Ectodermal cell (in vitro differentiated cells): ENCODE measurements around the gene ARIH2.
A peak's percentile ranks its signal among the peaks of the same experiment; 100 is the strongest.

ENCODE experiments used
- H3K27ac ChIP-seq: 2 replicates; pipeline ENCODE4 v1.7.0; 2013; ENCODE audit warnings: mild to moderate bottlenecking, low read depth, low read length; ENCODE audit not compliant: insufficient read depth, poor library complexity, severe bottlenecking
- H3K27me3 ChIP-seq: 2 replicates; pipeline ENCODE4 v1.7.0; 2013; ENCODE audit warnings: mild to moderate bottlenecking, low read length; ENCODE audit not compliant: insufficient read depth, control insufficient read depth, poor library complexity, severe bottlenecking
- H3K36me3 ChIP-seq: one replicate; pipeline ENCODE4 v1.7.0; 2013; ENCODE audit warnings: low read length; ENCODE audit not compliant: control insufficient read depth, insufficient read depth
- H3K4me1 ChIP-seq: one replicate; pipeline ENCODE4 v1.7.0; 2013; ENCODE audit warnings: low read length; ENCODE audit not compliant: control insufficient read depth, insufficient read depth
- H3K4me3 ChIP-seq: 2 replicates; pipeline ENCODE4 v1.7.0; 2013; ENCODE audit warnings: low read depth, low read length, control low read depth; ENCODE audit not compliant: insufficient read depth
- H3K9me3 ChIP-seq: 2 replicates; pipeline ENCODE4 v1.7.0; 2013; ENCODE audit warnings: mild to moderate bottlenecking, low read length, moderate library complexity; ENCODE audit not compliant: control insufficient read depth
- WGBS, 2 experiments: methylation state at CpG; one replicate each; pipeline ENCODE4 v1.1.7; 2013; ENCODE audit warnings: missing lambda C conversion rate in 2 of 2; 5-methylcytosine and 5-hydroxymethylcytosine counted together

The ARIH2 gene

GRCh38 chr3:49013113-49013737, 94.6 kb downstream of the ARIH2 start:
- no peaks in the 10 kb centered on the region for H3K9me3 ChIP-seq
- no peaks in the 10 kb centered on the region for H3K27me3 ChIP-seq
- WGBS, 2 experiments: 95 to 96% methylated on average over 19 of the region's 19 CpGs
- peaks cover 5% of the 10 kb centered on the region for H3K4me1 ChIP-seq
- peaks cover 53% of the 10 kb centered on the region for H3K36me3 ChIP-seq
- no peak overlapping the region for H3K27ac ChIP-seq
- no peak overlapping the region for H3K4me3 ChIP-seq

- 93 to 94% methylated on average over 24 of the region's 24 CpGs for WGBS, 2 experiments
- Histone ChIP-seq H3K27me3 (no peaks in the 10 kb centered on the region), H3K9me3 (no peaks in the 10 kb centered on the region), H3K36me3 (peaks cover 53% of the 10 kb centered on the region), H3K4me1 (peaks cover 5% of the 10 kb centered on the region), H3K27ac (no peak overlapping the region), H3K4me3 (no peak overlapping the region)
These were observed 95.4 kb downstream of the ARIH2 start for GRCh38 chr3:49013738-49014660.

GRCh38 chr3:49015072-49015471, 96.4 kb downstream of the ARIH2 start:
- peaks cover 48% of the 10 kb centered on the region for H3K36me3 ChIP-seq
- no peaks in the 10 kb centered on the region for H3K27me3 ChIP-seq
- H3K4me1 ChIP-seq: peaks cover 8% of the 10 kb centered on the region
- no peak overlapping the region for H3K27ac ChIP-seq
- H3K4me3 ChIP-seq: no peak overlapping the region
- no peaks in the 10 kb centered on the region for H3K9me3 ChIP-seq
- 96 to 97% methylated on average over 8 of the region's 8 CpGs for WGBS, 2 experiments

GRCh38 chr3:49015765-49016164, 97.1 kb downstream of the ARIH2 start:
- WGBS, 2 experiments: 95 to 97% methylated on average over 6 of the region's 6 CpGs
- H3K4me1 ChIP-seq: peaks cover 9% of the 10 kb centered on the region
- no peaks in the 10 kb centered on the region for H3K27me3 ChIP-seq
- H3K4me3 ChIP-seq: no peak overlapping the region
- peaks cover 48% of the 10 kb centered on the region for H3K36me3 ChIP-seq
- H3K9me3 ChIP-seq: no peaks in the 10 kb centered on the region
- no peak overlapping the region for H3K27ac ChIP-seq

- Histone ChIP-seq H3K36me3 (peaks cover 40% of the 10 kb centered on the region), H3K4me1 (peaks cover 9% of the 10 kb centered on the region), H3K4me3 (no peak overlapping the region)
These were observed 98.0 kb downstream of the ARIH2 start for GRCh38 chr3:49016414-49017228.

GRCh38 chr3:49017229-49017970, 98.8 kb downstream of the ARIH2 start:
- Histone ChIP-seq H3K36me3 (peaks cover 33% of the 10 kb centered on the region), H3K4me3 (peak overlapping the region; percentile 90), H3K27me3 (no peaks in the 10 kb centered on the region), H3K4me1 (peaks cover 9% of the 10 kb centered on the region), H3K9me3 (no peaks in the 10 kb centered on the region), H3K27ac (no peak overlapping the region)
- 20 to 21% methylated on average over 23 of the region's 23 CpGs for WGBS, 2 experiments

More at GRCh38 chr3:49016414-49017228, 98.0 kb downstream of the ARIH2 start:
- Histone ChIP-seq H3K27me3 (no peaks in the 10 kb centered on the region), H3K27ac (no peak overlapping the region), H3K9me3 (no peaks in the 10 kb centered on the region)
- WGBS, 2 experiments: 94 to 96% methylated on average over 5 to 6 of the region's 6 CpGs

GRCh38 chr3:49017971-49018706, 99.5 kb downstream of the ARIH2 start, which contains the start of gene DALRD3:
Gene DALRD3, minus strand, starts transcription at chr3:49018580. Its CDS starts 16 bp downstream, at chr3:49018564.
- Histone ChIP-seq H3K9me3 (no peaks in the 10 kb centered on the region), H3K4me1 (peaks cover 14% of the 10 kb centered on the region), H3K36me3 (peaks cover 33% of the 10 kb centered on the region), H3K27me3 (no peaks in the 10 kb centered on the region), H3K27ac (peak within 1 kb of the TSS; percentile 50), H3K4me3 (peak within 1 kb of the TSS; percentile 90)
- WGBS, 2 experiments: 1% methylated on average over 85 of the region's 85 CpGs

- 9 to 11% methylated on average over 18 of the region's 18 CpGs for WGBS, 2 experiments
- H3K4me1 ChIP-seq: peaks cover 18% of the 10 kb centered on the region
These were observed 100.0 kb downstream of the ARIH2 start for GRCh38 chr3:49018707-49019006.

GRCh38 chr3:49019941-49020329, 101.3 kb downstream of the ARIH2 start:
- 67 to 73% methylated on average over 12 of the region's 12 CpGs for WGBS, 2 experiments
- H3K36me3 ChIP-seq: peaks cover 35% of the 10 kb centered on the region
- H3K4me3 ChIP-seq: peak overlapping the region; percentile 97
- no peaks in the 10 kb centered on the region for H3K9me3 ChIP-seq
- no peak overlapping the region for H3K27ac ChIP-seq
- peaks cover 18% of the 10 kb centered on the region for H3K4me1 ChIP-seq
- no peaks in the 10 kb centered on the region for H3K27me3 ChIP-seq

More at GRCh38 chr3:49018707-49019006, 100.0 kb downstream of the ARIH2 start:
- Histone ChIP-seq H3K27me3 (no peaks in the 10 kb centered on the region), H3K36me3 (peaks cover 34% of the 10 kb centered on the region), H3K9me3 (no peaks in the 10 kb centered on the region), H3K27ac (peak overlapping the region; percentile 50), H3K4me3 (peak overlapping the region; percentile 90)
